GM10847 (cell line): Measurements from ENCODE around the gene BRPF1.

Experiments used
- POLR2A ChIP-seq: IDR thresholded peaks from 2 replicates; pipeline ENCODE4 v1.6.1; 2011; ENCODE audit not compliant: insufficient read length; ENCODE audit errors: extremely low read depth

The BRPF1 gene, protein sequence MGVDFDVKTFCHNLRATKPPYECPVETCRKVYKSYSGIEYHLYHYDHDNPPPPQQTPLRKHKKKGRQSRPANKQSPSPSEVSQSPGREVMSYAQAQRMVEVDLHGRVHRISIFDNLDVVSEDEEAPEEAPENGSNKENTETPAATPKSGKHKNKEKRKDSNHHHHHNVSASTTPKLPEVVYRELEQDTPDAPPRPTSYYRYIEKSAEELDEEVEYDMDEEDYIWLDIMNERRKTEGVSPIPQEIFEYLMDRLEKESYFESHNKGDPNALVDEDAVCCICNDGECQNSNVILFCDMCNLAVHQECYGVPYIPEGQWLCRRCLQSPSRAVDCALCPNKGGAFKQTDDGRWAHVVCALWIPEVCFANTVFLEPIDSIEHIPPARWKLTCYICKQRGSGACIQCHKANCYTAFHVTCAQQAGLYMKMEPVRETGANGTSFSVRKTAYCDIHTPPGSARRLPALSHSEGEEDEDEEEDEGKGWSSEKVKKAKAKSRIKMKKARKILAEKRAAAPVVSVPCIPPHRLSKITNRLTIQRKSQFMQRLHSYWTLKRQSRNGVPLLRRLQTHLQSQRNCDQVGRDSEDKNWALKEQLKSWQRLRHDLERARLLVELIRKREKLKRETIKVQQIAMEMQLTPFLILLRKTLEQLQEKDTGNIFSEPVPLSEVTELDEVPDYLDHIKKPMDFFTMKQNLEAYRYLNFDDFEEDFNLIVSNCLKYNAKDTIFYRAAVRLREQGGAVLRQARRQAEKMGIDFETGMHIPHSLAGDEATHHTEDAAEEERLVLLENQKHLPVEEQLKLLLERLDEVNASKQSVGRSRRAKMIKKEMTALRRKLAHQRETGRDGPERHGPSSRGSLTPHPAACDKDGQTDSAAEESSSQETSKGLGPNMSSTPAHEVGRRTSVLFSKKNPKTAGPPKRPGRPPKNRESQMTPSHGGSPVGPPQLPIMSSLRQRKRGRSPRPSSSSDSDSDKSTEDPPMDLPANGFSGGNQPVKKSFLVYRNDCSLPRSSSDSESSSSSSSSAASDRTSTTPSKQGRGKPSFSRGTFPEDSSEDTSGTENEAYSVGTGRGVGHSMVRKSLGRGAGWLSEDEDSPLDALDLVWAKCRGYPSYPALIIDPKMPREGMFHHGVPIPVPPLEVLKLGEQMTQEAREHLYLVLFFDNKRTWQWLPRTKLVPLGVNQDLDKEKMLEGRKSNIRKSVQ (N-terminal part only)

DNA sequence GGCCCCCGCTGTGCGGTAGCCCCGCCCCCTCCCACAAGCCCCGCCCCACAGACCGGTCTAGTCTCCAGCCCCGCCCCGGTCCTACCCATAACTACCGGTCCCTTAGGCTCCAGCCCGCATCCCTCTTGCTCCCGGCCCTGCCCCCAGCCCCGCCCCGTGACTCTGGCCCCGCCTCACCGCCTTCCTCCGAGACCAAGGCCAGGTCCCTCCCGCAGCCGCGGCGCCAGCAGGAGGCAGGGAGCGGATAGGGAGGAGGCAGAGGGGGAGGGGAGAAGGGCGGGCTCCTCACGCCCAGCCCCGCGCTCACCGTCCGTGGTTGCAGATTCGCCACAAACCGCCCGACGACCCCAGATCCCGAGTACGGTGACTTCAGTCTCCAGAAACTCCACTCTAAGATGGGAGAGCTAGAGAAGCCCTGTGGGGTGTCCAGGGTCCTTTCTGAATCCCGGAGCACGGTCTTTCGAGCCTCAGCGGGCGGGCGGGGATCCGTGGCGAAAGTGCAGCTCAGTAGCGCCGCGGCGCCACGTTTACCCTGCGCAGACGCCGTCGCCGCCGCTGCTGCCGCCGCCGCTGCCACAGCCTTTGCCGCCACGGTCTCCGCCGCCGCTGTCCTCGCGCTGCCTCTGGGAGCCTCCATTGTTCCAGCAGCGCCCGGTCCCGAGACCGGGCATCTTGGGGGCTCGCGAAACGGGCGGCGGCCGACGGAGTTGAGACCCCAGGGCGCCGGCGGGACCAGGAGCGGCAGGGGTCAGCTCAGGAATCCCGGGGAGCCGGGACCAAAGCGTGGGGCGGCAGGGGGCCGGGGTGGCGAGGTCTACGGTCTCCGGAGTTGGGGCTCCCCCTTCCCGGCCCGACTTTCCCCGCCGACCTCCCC, at the start of gene BRPF1:
Gene BRPF1 (plus strand): TSS at position 530 of the 874 bp plus-strand sequence. CDS start 2,406 bp downstream, outside the sequence.
- peak; percentile 81 for TF ChIP-seq POLR2A

DNA sequence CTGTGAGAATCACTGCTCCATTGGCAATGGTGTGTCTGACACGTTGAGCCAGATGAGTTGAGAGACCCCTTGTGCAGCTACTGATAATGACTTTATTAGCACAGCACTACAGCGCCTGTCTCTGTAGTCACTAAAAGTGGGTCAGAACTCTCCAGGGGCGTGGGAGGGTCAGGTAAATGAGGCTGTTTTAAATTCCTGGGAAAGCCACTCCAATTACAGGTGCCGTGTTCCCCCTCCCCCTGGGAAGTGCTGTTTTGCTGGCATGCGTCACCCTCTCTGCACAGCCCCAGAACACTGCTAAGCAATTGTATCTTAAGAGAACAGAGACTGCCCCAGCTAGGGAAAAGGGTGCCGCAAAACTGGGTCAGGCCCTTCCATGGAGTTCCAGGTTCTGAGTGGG, 49.4 kb upstream of the BRPF1 start:
- TF ChIP-seq POLR2A = no peak

DNA sequence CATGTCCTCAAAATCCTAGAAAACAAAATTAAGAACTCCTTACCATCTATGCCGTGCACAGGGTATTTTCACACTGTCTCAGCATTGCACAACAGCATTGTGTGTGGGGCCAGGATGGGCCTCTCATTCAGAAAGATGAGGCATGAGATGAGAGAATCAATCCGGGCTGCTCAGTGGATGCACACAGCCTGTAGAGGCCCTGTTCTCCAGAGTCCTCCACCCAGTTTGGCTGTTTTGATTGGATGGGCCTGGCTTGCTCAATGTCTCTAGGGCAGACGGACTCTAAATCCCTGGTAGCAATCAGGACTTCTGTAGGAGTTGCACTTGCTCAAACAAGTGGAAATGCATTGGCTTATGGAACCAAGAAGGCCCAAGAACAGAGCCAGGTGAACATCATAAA, 48.1 kb upstream of the BRPF1 start:
- no peak for TF ChIP-seq POLR2A

DNA sequence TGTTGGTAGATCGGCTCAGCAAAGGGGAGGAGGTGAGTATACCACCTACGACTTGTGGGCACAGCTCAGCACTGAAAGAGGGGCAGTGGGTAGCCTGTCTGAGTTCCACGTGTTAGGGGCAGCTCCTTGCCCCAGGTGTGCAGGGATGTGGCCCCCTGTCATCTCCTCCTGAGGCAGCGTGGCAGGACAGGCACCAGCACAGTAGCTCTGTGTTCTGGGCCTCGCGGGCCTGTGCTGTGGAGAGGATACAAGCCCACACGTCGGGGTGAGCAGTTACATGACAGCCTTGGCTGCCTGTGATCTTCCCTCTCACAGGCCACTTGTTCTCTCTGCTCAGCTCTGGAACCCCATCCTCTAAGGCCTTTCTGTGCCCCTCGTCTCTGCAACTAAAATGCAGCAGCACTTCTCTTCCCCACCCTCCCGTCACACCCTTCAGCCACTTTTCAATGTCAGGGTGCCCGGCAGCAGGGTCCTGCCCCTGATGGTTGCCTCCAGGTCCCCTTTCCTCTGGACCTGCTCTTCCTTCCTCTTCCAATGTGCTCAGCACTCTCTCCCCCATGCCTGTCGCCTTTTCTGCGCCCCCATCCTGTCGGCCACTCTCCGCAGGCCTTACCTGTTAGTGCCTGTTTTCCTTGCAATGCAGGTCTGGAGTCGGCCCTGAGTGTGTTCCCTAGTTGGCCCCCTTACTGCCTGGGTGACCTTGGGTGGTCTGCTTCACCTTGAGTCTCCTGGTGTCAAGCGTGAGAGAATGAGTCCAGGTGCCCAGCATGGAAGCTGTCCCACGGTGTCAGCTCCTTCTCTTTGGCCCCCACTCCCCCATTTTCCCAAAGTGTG, 46.1 kb upstream of the BRPF1 start:
- no peak for TF ChIP-seq POLR2A

DNA sequence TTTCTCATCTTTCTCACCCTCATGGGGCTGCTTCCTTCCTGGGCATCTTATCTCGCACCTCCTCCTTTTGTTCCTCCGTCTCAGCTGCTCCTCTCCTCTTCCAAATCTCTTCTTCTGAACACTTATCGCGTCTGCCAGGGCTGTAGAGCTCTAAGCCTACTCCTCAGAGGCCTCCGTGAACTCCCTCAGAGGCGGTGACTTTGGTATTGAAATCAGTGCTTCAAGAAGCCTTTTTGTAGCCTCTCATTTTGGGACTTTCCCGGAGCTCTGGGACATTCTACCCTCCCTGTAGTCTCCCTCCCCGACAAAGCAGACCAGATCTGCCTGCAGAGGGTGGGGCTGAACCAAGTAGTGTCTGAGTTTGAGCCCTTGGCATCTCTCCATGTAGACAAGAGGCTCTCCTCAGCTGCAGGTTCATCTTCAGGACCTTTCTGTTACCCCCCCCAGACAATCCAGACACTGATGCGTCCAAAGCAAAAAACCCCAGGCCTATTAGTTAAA, 45.4 kb upstream of the BRPF1 start:
- no peak for TF ChIP-seq POLR2A

DNA sequence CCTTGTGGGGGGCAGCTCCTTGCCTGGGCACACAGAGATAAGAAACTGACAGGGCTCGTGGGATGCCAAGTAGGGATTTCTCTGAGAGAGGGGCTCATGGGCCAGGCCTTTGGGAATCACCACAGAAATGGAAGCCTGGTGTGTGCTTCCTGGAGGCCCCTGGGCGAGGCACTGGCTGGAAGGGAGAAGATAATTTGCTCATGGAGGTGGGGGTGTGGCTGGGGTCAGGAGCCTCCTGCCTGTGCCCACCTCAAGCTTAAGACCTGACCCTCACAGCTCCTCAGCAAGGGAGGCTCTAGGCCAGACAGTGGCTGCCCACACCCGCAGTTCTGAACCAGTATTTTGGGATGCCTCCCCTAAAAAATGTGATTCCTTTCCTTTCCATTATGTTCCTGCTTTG, 44.8 kb upstream of the BRPF1 start:
- TF ChIP-seq POLR2A = no peak

DNA sequence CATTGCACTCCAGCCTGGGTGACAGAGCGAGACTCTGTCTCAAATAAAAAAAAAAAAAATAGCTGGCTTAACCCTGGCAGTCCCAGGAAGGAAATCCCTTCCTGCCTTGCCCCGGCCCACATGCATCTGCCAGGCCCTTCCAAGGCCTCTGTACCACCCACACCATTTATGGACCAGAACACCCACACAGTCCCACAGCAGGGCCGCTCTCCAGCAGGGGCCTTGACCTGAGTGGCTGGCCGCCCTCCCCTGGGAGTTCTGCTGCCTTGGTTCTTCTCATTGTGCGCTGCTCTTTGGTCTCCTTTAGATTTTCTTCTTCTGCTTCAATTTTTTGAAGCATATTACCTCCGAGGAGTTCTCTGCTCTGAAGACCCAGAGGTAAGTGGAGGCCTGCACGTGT, 44.0 kb upstream of the BRPF1 start:
- TF ChIP-seq POLR2A = no peak

DNA sequence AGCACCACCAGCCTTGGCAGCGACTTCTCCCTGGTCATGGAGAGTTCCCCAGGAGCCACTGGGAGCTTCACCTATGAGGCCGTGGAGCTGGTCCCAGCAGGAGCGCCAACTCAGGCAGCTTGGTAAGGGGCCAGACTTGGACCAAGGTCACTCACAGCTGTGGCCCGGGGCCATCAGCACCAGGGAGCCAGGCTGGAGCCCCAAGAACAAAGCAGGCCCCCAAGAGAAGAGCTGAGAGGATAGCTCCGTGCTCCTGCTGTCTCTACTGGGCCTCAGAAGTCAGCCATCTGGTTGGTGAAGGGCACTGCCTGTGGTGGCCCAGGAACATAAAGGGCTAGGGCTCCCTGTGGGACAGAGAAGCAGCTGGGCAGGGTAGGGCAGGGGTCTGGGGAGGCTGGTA, 42.6 kb upstream of the BRPF1 start:
- no peak for TF ChIP-seq POLR2A

DNA sequence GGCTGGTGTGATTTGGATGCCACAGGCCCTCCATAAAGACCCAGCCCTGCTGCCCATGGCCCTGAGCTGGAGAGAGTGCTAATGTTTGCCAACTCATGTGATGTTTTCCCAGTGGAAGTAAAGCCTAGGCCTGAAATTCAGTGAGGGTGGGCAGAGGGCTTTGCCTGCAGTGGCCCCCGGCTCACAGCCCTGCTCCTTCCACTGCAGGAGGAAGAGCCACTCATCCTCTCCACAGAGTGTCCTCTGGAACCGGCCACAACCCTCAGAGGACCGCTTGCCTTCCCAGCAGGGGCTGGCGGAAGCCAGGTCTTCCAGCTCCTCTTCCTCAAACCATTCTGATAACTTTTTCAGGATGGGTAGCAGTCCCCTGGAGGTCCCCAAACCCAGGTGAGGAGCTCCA, 41.8 kb upstream of the BRPF1 start:
- TF ChIP-seq POLR2A = no peak

DNA sequence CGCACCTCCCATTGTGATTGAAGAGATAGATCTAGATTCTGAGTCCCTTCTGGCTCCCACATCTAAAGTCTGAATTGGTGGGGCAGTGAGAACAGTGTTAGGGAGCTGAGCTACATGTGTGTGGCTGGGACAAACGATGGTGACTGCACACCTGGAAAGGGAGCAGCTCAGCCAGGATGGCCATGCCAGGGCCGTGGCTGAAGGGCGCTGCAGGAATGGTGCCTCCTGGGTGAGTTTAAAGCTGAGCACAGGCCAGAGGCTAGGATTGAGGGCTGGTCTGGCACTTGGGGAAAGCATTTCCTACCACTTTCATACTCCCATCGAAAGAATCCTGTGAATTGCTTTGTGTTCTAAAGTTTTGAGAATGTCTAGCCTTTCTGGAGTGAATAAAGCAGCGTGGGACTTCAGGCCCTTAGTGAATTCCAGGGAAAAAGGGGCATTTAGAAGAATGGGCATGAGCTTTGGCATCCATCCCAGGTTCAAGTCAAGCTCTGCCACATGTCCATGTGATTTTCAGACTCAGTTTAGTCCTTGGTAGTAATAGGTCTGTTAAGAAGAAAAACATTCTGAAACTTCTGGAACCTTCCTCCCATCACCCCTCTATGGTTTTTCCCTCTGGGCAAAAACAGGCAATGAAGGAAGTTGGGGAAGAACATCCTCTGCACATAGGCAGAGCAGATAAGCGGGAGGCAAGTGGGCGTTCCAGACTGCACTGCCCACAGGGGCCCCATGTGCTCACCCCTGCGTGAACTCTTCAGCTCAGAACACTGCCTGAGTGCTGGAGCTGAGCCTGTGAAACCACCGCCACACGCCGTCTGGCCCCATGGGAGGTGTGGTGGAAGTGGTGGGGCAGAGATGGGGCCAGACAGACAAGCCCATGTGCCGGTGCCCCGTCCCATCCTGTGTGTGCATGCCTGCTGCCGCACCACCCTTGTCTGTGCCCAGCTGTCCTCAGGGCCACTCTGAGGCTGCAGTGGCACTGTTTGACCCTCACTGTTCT, 40.8 kb upstream of the BRPF1 start:
- no peak for TF ChIP-seq POLR2A

DNA sequence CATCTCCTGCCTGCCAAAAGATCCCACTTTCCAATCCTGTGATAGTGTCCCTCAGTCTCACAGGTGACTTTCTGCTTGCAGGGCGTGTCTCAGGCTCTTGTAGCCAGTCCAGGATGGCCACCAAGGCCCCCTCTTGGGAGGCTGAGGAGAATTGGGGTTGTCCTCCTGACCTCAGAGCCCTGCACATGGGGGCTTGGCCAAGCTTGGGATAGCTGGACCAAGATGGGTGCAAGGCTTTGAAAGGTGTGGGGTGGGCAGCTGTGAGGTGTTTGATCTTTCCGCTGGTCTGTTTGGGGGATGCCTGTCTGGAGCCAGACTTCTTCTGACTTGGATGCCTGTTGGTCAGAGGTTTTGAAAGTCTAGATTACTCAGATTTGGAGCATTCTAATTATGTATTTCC, 39.9 kb upstream of the BRPF1 start:
- no peak for TF ChIP-seq POLR2A

DNA sequence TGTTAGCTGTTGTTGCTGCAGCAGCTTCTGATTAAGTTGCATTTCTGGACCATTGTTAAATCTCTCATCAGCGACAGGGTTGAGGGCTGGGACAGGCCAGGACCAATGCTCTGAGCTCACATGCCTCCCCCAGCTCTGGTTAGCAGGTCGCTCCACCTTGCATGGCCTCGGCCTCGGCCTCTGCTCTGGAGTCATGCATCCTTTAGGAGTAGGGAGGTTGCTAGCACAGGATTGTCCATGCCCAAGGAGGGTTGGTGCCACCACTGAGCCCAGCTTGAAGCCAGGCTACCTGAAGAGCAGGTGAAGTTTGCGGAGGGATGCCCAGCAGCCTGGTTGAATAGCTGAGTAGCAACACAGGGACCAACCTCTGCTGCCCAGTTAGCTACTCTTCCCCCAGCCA, 39.1 kb upstream of the BRPF1 start:
- TF ChIP-seq POLR2A = no peak
